ENCODE results near the gene PWP2. TPM values are rescaled to one million over a fixed set of nuclear protein-coding genes. Genes with fewer than 3 reads are reported as not detected.

The PWP2 gene
- 3.4 and 6.7 TPM in 2 replicates for total RNA-seq

GRCh38 chr21:44107026-44107501, at the start of gene PWP2:
Gene PWP2 (plus strand): TSS chr21:44107399. CDS start chr21:44107417, 18 bp downstream.

Other genes with a start within 250 kb of the PWP2 start
- 35.2 and 37.5 TPM in 2 replicates for gene AGPAT3, start 242.2 kb upstream of the PWP2 start, total RNA-seq
- 9.4 and 9.5 TPM in 2 replicates for gene TRAPPC10, start 95.1 kb upstream of the PWP2 start, total RNA-seq
- gene GATD3, start 26.3 kb downstream of the PWP2 start, total RNA-seq: 3.5 and 5.6 TPM in 2 replicates
- under 0.01 TPM in 1 of 2 replicates, not detected in the other for gene ICOSLG, start 133.5 kb downstream of the PWP2 start, total RNA-seq
- gene DNMT3L, start 154.5 kb downstream of the PWP2 start, total RNA-seq: not detected in 2 replicates
- not detected in 2 replicates for gene AIRE, start 178.5 kb downstream of the PWP2 start, total RNA-seq
- gene PFKL, start 192.7 kb downstream of the PWP2 start, total RNA-seq: 96.3 and 107 TPM in 2 replicates
- 13.3 and 16.6 TPM in 2 replicates for gene CFAP410, start 232.0 kb downstream of the PWP2 start, total RNA-seq
- not detected in 2 replicates for gene TRPM2, start 246.2 kb downstream of the PWP2 start, total RNA-seq

Data from bronchus fibroblast of lung (primary cell).